HepG2 (cell line): ENCODE data around the gene NOL4L. TPM values are rescaled to one million over a fixed set of nuclear protein-coding genes. Genes with fewer than 3 reads are reported as not detected.

ENCODE experiments used
- EED ChIP-seq: sonication (generic); formaldehyde crosslinking; IDR thresholded peaks from 2 replicates; pipeline ENCODE4 v1.5.0; 2020; ENCODE audit warnings: mild to moderate bottlenecking, missing genetic modification reagents
- HDAC1 ChIP-seq: sonication (generic); formaldehyde crosslinking; IDR thresholded peaks from 2 replicates; pipeline ENCODE4 v1.5.1; 2020; ENCODE audit warnings: mild to moderate bottlenecking, missing genetic modification reagents
- POLR2AphosphoS5 ChIP-seq: IDR thresholded peaks from 2 replicates; pipeline ENCODE4 v1.6.1; 2012; ENCODE audit warnings: low read depth, low read length
- PRDM4 ChIP-seq: sonication (generic); formaldehyde crosslinking; IDR thresholded peaks from 2 replicates; pipeline ENCODE4 v1.9.0; 2021; ENCODE audit warnings: missing genetic modification reagents, borderline replicate concordance
- RBFOX2 ChIP-seq: fragments of 200-400 bp; formaldehyde crosslinking; IDR thresholded peaks from 2 replicates; pipeline ENCODE4 v1.6.1; 2017; ENCODE audit warnings: low read depth, mild to moderate bottlenecking, low read length
- SALL1 ChIP-seq: sonication (generic); formaldehyde crosslinking; IDR thresholded peaks from 2 replicates; pipeline ENCODE4 v1.8.0; 2022; ENCODE audit warnings: mild to moderate bottlenecking, missing genetic modification reagents
- THRA ChIP-seq: sonication (generic); formaldehyde crosslinking; IDR thresholded peaks from 2 replicates; pipeline ENCODE4 v1.4.0; 2020; ENCODE audit warnings: missing genetic modification reagents, borderline replicate concordance
- YY1 ChIP-seq: IDR thresholded peaks from 2 replicates; pipeline ENCODE4 v1.6.1; 2011; ENCODE audit warnings: low read length, low read depth, moderate library complexity, mild to moderate bottlenecking; ENCODE audit not compliant: insufficient read depth, insufficient replicate concordance
- ZNF142 ChIP-seq: sonication (generic); formaldehyde crosslinking; IDR thresholded peaks from 2 replicates; pipeline ENCODE4 v1.4.0; 2020; ENCODE audit warnings: missing genetic modification reagents
- ZNF20 ChIP-seq: sonication (generic); formaldehyde crosslinking; IDR thresholded peaks from 2 replicates; pipeline ENCODE4 v1.4.0; 2020; ENCODE audit warnings: mild to moderate bottlenecking, moderate library complexity, missing genetic modification reagents
- ZNF230 ChIP-seq: sonication (generic); formaldehyde crosslinking; IDR thresholded peaks from 2 replicates; pipeline ENCODE4 v1.4.0; 2020; ENCODE audit warnings: mild to moderate bottlenecking, missing genetic modification reagents
- ZNF263 ChIP-seq: sonication (generic); formaldehyde crosslinking; IDR thresholded peaks from 2 replicates; pipeline ENCODE4 v1.4.0; 2020; ENCODE audit warnings: missing genetic modification reagents
- ZNF383 ChIP-seq: sonication (generic); formaldehyde crosslinking; IDR thresholded peaks from 2 replicates; pipeline ENCODE4 v1.4.0; 2020; ENCODE audit warnings: missing genetic modification reagents, mild to moderate bottlenecking, borderline replicate concordance
- ZNF576 ChIP-seq: sonication (generic); formaldehyde crosslinking; IDR thresholded peaks from 2 replicates; pipeline ENCODE4 v1.4.0; 2020; ENCODE audit warnings: mild to moderate bottlenecking, missing genetic modification reagents
- polyA plus RNA-seq, 8 experiments: library from polyadenylated mRNA; depleted of rRNA in 3 of 8; stranded (reverse) in 7 of 8; unstranded in 1 of 8; fragments of >200 nt; fragmentation: Illumina TruSeq in 4 of 8; extraction: Trizol in 4 of 8; gene quantifications; 2 replicates each; pipeline versions ENCODE4 v1.2.1 to v1.2.3, GENCODE V29; 2011 to 2016; ENCODE audit warnings: low read depth in 4 of 8, missing spikeins in 1 of 8, mixed read lengths in 1 of 8; ENCODE audit not compliant: insufficient read depth in 1 of 8
- total RNA-seq, 5 experiments: library from RNA; depleted of rRNA; stranded (reverse); fragments of >200 nt; fragmentation: Illumina TruSeq; extraction: Trizol; gene quantifications; 2 replicates each; pipeline ENCODE4 v1.2.3, GENCODE V29; 2016; ENCODE audit warnings: low read depth in 1 of 5
- TF ChIP-seq, protein P1 (sequence below): sonication (generic); formaldehyde crosslinking; IDR thresholded peaks from 2 replicates; pipeline ENCODE4 v1.5.1; 2020; ENCODE audit warnings: mild to moderate bottlenecking, missing genetic modification reagents, moderate library complexity

Gene NOL4L
- total and polyA plus RNA-seq, 2 of the 13 experiments (the other 11 are each of a cell fraction or from before 2014, with no cell fraction given): 16.6 to 35.4 TPM

DNA sequence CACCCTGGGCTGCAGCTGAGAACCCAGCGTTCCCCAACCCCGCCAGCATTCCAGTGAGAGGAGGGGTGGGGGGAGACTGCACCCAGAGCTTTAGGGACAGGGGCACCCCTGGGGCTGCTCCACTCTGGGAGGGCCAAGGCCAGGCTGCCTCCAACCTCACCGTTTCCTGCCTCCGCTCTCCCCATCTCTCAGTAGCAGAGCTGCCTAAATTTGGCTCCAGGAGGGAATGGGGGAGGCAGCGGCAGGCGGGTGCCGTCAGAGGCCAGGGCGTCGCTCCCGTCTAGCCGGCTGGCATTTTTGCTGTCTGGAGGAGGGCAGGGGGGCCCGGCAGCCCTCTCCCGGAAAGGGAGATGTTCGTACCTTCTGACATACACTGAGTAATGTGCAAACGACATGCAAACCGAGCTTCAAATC lies 46.6 kb downstream of the NOL4L start (continued):
- TF ChIP-seq ZNF142 (CRISPR knock-in tag) (0 out of 2 replicates have a peak, but pooled peaks have one; percentile 7), ZNF576 (CRISPR knock-in tag) (0 out of 2 replicates have a peak, but pooled peaks have one; percentile 56), POLR2AphosphoS5 (no peak), HDAC1 (CRISPR knock-in tag) (peak; percentile 65), ZNF263 (no peak), YY1 (peak; percentile 1), ZNF230 (CRISPR knock-in tag) (0 out of 2 replicates have a peak, but pooled peaks have one; percentile 18), THRA (CRISPR knock-in tag) (no peak), RBFOX2 (0 out of 2 replicates have a peak, but pooled peaks have one; percentile 35), ZNF20 (CRISPR knock-in tag) (no peak), ZNF383 (CRISPR knock-in tag) (no peak), PRDM4 (CRISPR knock-in tag) (no peak), SALL1 (CRISPR knock-in tag) (no peak), EED (CRISPR knock-in tag) (0 out of 2 replicates have a peak, but pooled peaks have one; percentile 38)
- TF ChIP-seq, protein P1, sequence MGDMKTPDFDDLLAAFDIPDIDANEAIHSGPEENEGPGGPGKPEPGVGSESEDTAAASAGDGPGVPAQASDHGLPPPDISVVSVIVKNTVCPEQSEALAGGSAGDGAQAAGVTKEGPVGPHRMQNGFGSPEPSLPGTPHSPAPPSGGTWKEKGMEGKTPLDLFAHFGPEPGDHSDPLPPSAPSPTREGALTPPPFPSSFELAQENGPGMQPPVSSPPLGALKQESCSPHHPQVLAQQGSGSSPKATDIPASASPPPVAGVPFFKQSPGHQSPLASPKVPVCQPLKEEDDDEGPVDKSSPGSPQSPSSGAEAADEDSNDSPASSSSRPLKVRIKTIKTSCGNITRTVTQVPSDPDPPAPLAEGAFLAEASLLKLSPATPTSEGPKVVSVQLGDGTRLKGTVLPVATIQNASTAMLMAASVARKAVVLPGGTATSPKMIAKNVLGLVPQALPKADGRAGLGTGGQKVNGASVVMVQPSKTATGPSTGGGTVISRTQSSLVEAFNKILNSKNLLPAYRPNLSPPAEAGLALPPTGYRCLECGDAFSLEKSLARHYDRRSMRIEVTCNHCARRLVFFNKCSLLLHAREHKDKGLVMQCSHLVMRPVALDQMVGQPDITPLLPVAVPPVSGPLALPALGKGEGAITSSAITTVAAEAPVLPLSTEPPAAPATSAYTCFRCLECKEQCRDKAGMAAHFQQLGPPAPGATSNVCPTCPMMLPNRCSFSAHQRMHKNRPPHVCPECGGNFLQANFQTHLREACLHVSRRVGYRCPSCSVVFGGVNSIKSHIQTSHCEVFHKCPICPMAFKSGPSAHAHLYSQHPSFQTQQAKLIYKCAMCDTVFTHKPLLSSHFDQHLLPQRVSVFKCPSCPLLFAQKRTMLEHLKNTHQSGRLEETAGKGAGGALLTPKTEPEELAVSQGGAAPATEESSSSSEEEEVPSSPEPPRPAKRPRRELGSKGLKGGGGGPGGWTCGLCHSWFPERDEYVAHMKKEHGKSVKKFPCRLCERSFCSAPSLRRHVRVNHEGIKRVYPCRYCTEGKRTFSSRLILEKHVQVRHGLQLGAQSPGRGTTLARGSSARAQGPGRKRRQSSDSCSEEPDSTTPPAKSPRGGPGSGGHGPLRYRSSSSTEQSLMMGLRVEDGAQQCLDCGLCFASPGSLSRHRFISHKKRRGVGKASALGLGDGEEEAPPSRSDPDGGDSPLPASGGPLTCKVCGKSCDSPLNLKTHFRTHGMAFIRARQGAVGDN: peak; percentile 2; the same call in 1 of the 2 replicates
